Activated naive CD8-positive, alpha-beta T cell (primary cell): ENCODE measurements around the gene IFTAP.

Source experiments
- H3K27ac Mint-ChIP-seq: one replicate; pipeline ENCODE4 v1.8.0; 2021; ENCODE audit warnings: mixed read lengths
- H3K27me3 Mint-ChIP-seq: one replicate; pipeline ENCODE4 v1.8.0; 2021; ENCODE audit warnings: mixed read lengths
- H3K36me3 Mint-ChIP-seq: one replicate; pipeline ENCODE4 v1.8.0; 2021; ENCODE audit warnings: mixed read lengths
- H3K4me1 Mint-ChIP-seq: one replicate; pipeline ENCODE4 v1.8.0; 2021; ENCODE audit warnings: low read depth, mixed read lengths
- H3K4me3 Mint-ChIP-seq: one replicate; pipeline ENCODE4 v1.8.0; 2021; ENCODE audit warnings: mild to moderate bottlenecking, mixed read lengths
- H3K9me3 Mint-ChIP-seq: one replicate; pipeline ENCODE4 v1.8.0; 2021; ENCODE audit warnings: low read depth, mixed read lengths

IFTAP gene

GRCh38 chr11:36617543-36618362 is 23.5 kb downstream of the IFTAP start:
- no peak overlapping the region for H3K27ac Mint-ChIP-seq
- H3K9me3 Mint-ChIP-seq: no peaks in the 10 kb centered on the region
- H3K27me3 Mint-ChIP-seq: peaks cover 10% of the 10 kb centered on the region
- H3K4me1 Mint-ChIP-seq: no peaks in the 10 kb centered on the region
- no peaks in the 10 kb centered on the region for H3K36me3 Mint-ChIP-seq
- no peak overlapping the region for H3K4me3 Mint-ChIP-seq

DNA sequence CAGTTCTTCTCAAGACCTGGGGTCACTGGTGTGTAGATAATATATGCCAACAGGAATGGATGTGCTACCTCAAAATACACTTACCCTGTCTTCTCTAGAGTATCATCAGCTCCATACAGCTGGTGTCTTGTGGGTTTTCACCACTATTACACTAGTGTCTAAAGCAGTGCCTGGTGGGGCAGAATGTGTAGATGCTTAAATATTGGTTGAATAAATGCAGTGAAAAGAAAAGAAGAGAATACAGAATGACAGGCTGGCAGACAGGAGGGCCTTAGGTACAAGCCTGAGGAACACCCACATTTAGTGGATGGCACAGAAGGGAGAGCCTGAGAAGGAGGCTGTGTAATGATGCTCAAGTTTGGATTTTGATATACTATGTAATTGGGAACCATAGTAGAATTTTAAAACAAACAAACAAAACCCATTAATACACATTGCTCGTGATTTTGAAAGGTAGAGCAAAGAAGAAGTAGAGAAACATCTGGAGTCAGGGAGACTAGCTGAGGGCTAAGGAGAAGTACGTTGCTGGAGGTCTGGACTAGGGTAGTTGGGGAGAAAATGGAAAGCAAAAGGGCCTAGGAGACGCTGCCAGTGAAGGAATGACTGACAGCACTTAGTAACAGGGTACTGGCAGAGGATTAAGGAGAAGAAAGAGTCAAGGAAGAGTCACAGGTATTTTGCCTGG is 24.2 kb downstream of the IFTAP start:
- Mint-ChIP-seq H3K9me3 (no peaks in the 10 kb centered on the region), H3K4me3 (no peak overlapping the region), H3K27me3 (peaks cover 10% of the 10 kb centered on the region), H3K27ac (no peak overlapping the region), H3K4me1 (no peaks in the 10 kb centered on the region), H3K36me3 (no peaks in the 10 kb centered on the region)

DNA sequence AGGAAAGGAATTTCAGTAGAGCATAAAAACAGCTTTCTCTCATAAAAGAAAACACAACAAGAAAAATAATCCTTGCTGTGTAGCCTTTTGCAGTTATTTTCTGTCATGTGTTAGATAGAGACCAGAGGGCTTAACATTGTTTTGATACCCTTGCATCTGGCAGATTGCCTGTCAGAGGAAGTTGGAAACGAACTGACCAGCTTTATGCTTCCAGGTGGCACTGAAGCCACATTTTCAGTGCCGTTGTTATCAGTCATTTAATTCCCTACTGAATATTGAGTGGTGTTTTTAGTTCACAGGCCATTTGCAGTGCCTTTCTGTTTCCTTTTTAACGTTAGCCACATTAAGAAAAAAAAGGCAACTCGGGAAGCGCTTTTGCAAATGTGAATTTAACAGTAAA is 25.2 kb downstream of the IFTAP start:
- Mint-ChIP-seq H3K9me3 (no peaks in the 10 kb centered on the region), H3K27me3 (peaks cover 13% of the 10 kb centered on the region), H3K36me3 (no peaks in the 10 kb centered on the region), H3K4me1 (no peaks in the 10 kb centered on the region), H3K27ac (no peak overlapping the region), H3K4me3 (no peak overlapping the region)

- Mint-ChIP-seq H3K4me1 (no peaks in the 10 kb centered on the region), H3K4me3 (no peak overlapping the region), H3K27ac (no peak overlapping the region), H3K9me3 (no peaks in the 10 kb centered on the region), H3K36me3 (no peaks in the 10 kb centered on the region), H3K27me3 (peaks cover 15% of the 10 kb centered on the region)
Observed at GRCh38 chr11:36620246-36620645, 25.9 kb downstream of the IFTAP start.

GRCh38 chr11:36622431-36623136 is 28.3 kb downstream of the IFTAP start:
- Mint-ChIP-seq H3K9me3 (no peaks in the 10 kb centered on the region), H3K27me3 (peaks cover 17% of the 10 kb centered on the region), H3K27ac (no peak overlapping the region), H3K4me1 (no peaks in the 10 kb centered on the region), H3K36me3 (no peaks in the 10 kb centered on the region), H3K4me3 (no peak overlapping the region)

DNA sequence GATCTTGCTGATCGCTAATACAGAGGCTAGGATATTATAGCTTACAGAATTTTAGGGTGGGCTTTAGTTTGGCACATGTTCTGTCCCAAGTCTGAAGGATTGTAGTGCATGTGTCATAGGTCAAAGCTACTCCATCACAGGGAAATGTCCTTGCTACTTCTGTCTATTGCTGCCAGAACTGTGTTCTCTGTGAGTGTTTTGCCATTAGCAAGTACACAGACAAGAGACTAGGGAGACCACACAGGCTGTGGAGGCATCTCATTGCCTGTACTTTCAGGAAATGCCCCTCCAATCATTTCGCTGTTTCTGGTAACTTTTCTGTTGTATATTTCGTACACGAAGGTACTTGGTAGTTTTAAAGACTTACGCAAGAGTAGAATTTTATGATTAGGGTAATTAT is 29.2 kb downstream of the IFTAP start:
- H3K9me3 Mint-ChIP-seq: no peaks in the 10 kb centered on the region
- no peak overlapping the region for H3K4me3 Mint-ChIP-seq
- H3K4me1 Mint-ChIP-seq: no peaks in the 10 kb centered on the region
- peaks cover 14% of the 10 kb centered on the region for H3K27me3 Mint-ChIP-seq
- H3K27ac Mint-ChIP-seq: no peak overlapping the region
- no peaks in the 10 kb centered on the region for H3K36me3 Mint-ChIP-seq

DNA sequence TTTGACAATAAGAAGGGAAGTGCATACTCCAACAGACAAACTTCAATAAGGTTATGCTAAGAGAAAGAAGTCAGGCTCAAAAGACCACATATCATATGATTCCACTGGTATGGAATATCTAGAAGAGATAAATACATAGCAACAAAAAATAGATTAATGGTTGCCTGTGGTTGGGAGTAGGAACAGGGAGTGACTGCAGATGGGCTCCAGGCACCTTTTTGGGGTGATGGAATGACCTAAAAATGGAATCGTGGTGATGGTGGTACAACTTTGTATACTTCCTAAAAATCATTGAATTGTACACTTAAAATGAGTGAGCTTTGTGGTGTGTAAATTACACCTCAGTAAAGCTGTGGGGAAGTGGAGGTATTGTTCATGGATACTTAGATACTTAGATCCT is 32.7 kb downstream of the IFTAP start:
- Mint-ChIP-seq H3K9me3 (no peaks in the 10 kb centered on the region), H3K4me3 (no peak overlapping the region), H3K4me1 (no peaks in the 10 kb centered on the region), H3K27me3 (peaks cover 14% of the 10 kb centered on the region), H3K27ac (no peak overlapping the region), H3K36me3 (no peaks in the 10 kb centered on the region)

DNA sequence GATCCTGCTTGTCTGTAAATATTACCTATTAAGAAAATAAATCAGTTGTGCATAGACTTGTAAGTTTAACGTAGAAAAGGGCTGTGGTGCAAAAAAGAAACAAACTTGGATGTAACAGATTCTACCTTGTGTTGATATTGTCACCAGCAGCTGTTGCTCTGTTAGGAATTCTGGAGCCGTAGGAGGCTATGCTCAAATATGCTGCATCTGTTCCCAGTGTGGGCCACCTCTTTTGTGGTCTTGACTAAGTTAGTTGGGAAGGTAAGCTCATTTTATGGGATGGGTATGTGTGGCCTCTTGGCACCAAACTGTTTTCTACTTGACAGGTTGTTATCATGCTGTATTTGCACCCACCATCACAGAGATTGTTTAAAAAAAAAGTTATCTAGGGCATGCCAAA is 33.2 kb downstream of the IFTAP start:
- peaks cover 14% of the 10 kb centered on the region for H3K27me3 Mint-ChIP-seq
- no peaks in the 10 kb centered on the region for H3K36me3 Mint-ChIP-seq
- no peaks in the 10 kb centered on the region for H3K4me1 Mint-ChIP-seq
- H3K9me3 Mint-ChIP-seq: no peaks in the 10 kb centered on the region
- no peak overlapping the region for H3K27ac Mint-ChIP-seq
- H3K4me3 Mint-ChIP-seq: no peak overlapping the region

- H3K9me3 Mint-ChIP-seq: no peaks in the 10 kb centered on the region
- H3K27ac Mint-ChIP-seq: no peak overlapping the region
Observed at GRCh38 chr11:36628141-36628540, 33.8 kb downstream of the IFTAP start.

DNA sequence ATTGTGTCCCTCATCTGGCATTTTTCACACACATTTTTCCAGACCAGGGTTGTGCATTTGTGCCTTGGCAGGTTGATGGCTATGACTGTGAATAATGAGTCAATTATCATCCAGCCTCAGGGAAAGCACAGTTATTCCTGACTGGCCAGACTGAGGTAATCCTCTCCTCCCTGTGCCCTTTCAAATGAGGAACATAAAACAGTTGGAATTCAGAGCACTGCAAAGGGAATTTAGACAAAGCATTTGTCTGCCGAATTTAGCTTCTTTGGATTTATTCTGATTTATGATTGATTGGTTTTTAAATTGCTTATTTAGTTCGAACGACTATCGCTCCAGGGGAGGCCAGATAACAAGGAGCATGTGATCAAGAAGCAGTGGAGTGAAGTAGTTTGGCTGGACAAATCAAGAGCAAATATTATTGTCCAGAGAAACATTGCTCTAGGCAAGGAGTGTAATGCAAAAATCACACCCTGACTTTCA is 34.5 kb downstream of the IFTAP start:
- no peak overlapping the region for H3K4me3 Mint-ChIP-seq
- H3K9me3 Mint-ChIP-seq: no peaks in the 10 kb centered on the region
- H3K27ac Mint-ChIP-seq: no peak overlapping the region
- H3K36me3 Mint-ChIP-seq: no peaks in the 10 kb centered on the region
- H3K27me3 Mint-ChIP-seq: peaks cover 14% of the 10 kb centered on the region
- H3K4me1 Mint-ChIP-seq: no peaks in the 10 kb centered on the region

More at GRCh38 chr11:36628141-36628540, 33.8 kb downstream of the IFTAP start:
- Mint-ChIP-seq H3K27me3 (peaks cover 14% of the 10 kb centered on the region), H3K4me3 (no peak overlapping the region), H3K36me3 (no peaks in the 10 kb centered on the region), H3K4me1 (no peaks in the 10 kb centered on the region)

- H3K27me3 Mint-ChIP-seq: peaks cover 3% of the 10 kb centered on the region
- no peaks in the 10 kb centered on the region for H3K4me1 Mint-ChIP-seq
- no peak overlapping the region for H3K27ac Mint-ChIP-seq
- H3K36me3 Mint-ChIP-seq: no peaks in the 10 kb centered on the region
- H3K4me3 Mint-ChIP-seq: no peak overlapping the region
- H3K9me3 Mint-ChIP-seq: no peaks in the 10 kb centered on the region
Observed at GRCh38 chr11:36631774-36632173, 37.5 kb downstream of the IFTAP start.

DNA sequence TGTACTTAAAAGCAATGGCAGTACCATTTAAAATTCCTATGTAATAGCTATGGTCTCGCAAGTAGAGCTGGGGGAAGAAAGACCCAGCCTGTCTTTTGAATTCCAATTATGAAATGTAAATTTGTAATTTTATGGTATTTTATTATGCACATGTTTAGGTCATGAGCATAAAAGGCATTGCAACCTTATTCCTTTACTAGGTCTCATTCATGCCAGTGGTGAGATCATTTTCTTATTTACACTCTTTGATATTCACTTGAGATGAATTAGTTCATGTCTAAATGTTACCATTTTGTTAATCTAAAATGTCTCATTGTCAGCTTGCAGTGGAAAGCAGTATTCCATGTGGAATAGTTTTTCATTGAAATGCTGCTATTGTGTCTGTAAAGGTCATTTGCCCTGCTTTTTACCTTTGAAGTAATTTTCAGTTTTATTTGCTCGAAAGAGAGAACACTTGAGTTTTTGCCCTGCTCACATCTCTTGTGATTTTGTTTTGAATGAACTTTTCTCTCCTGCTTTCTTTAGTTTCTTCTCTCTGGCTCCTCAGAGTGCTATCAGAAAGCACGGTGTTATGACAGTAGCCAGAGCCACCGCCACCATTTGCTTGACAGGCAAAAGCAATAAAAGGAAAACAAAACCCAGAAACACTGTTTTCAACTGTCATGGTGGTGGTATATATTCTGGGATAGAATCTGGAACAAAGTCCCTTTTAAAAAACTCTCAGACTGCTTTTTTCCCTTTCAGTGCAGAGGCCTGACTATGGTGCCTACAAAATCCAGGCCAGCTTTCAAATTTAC is 41.0 kb downstream of the IFTAP start:
- H3K4me3 Mint-ChIP-seq: no peak overlapping the region
- no peak overlapping the region for H3K27ac Mint-ChIP-seq
- H3K27me3 Mint-ChIP-seq: no peaks in the 10 kb centered on the region
- H3K9me3 Mint-ChIP-seq: no peaks in the 10 kb centered on the region
- no peaks in the 10 kb centered on the region for H3K4me1 Mint-ChIP-seq
- H3K36me3 Mint-ChIP-seq: no peaks in the 10 kb centered on the region

GRCh38 chr11:36638556-36638955 is 44.3 kb downstream of the IFTAP start:
- Mint-ChIP-seq H3K9me3 (no peaks in the 10 kb centered on the region), H3K4me3 (no peak overlapping the region), H3K4me1 (no peaks in the 10 kb centered on the region), H3K36me3 (no peaks in the 10 kb centered on the region), H3K27ac (no peak overlapping the region), H3K27me3 (peaks cover 2% of the 10 kb centered on the region)

- H3K4me1 Mint-ChIP-seq: no peaks in the 10 kb centered on the region
- no peaks in the 10 kb centered on the region for H3K36me3 Mint-ChIP-seq
- H3K27me3 Mint-ChIP-seq: peaks cover 8% of the 10 kb centered on the region
- no peak overlapping the region for H3K27ac Mint-ChIP-seq
- H3K4me3 Mint-ChIP-seq: no peak overlapping the region
- no peaks in the 10 kb centered on the region for H3K9me3 Mint-ChIP-seq
Observed at GRCh38 chr11:36657610-36658267, 63.4 kb downstream of the IFTAP start.
